BLaER1 (cell line): Measurements from ENCODE around the gene TCF12.
"Not testable (repeated sequence)": the region's sequence is repeated elsewhere in the genome, so short reads cannot be mapped to it uniquely, and the experiment has no call there.

Experiments
- H3K27ac ChIP-seq: shearing (Covaris generic); formaldehyde crosslinking; 2 replicates; pipeline ENCODE4 v1.8.1; 2022
- H3K27me3 ChIP-seq: shearing (Covaris generic); formaldehyde crosslinking; 2 replicates; pipeline ENCODE4 v1.8.1; 2022
- H3K36me3 ChIP-seq: shearing (Covaris generic); formaldehyde crosslinking; 2 replicates; pipeline ENCODE4 v1.8.1; 2022
- H3K4me1 ChIP-seq: shearing (Covaris generic); formaldehyde crosslinking; 2 replicates; pipeline ENCODE4 v1.8.1; 2022
- H3K4me2 ChIP-seq: shearing (Covaris generic); formaldehyde crosslinking; 2 replicates; pipeline ENCODE4 v1.8.1; 2022
- H3K4me3 ChIP-seq: shearing (Covaris generic); formaldehyde crosslinking; 2 replicates; pipeline ENCODE4 v1.8.1; 2022
- H3K9ac ChIP-seq: shearing (Covaris generic); formaldehyde crosslinking; 2 replicates; pipeline ENCODE4 v1.8.1; 2022
- H3K9me3 ChIP-seq: shearing (Covaris generic); formaldehyde crosslinking; 2 replicates; pipeline ENCODE4 v1.8.1; 2022
- H4K20me1 ChIP-seq: shearing (Covaris generic); formaldehyde crosslinking; 2 replicates; pipeline ENCODE4 v1.8.1; 2022
- Cebpa-rat ChIP-seq: shearing (Covaris generic); IDR thresholded peaks from 2 replicates; pipeline ENCODE4 v1.8.1; 2022

TCF12 gene

DNA sequence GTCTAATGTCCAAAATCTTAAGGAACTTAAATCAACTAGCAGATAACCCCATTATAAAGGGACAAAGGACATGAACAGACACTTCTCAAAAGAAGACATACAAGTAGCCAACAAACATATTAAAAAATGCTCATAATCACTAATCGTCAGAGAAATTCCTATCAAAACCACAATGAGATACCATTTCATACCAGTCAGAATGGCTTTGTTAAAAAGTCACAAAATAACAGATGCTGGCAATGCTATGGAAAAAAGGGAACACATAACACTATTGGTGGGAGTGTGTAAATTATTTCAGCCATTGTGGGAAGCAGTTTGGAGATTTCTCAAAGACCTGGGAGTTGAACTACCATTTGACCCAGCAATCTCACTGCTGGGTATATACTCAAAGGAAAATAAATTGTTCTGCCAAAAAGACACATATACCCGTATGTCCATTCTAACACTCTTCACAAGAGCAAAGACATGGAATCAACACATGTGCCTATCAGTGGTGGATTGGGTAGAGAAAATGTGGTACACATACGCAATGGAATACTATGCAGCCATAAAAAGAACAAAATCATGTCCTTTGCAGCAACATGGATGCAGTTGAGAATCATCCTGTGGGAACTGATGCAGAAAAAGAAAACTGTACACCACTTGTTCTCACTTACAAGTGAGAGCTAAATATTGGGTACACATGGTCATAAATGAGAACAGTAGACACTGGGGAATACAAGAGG is 78.5 kb downstream of the TCF12 start:
- TF ChIP-seq Cebpa-rat: no peak
- Histone ChIP-seq H3K4me1 (no peaks in the 10 kb centered on the region), H4K20me1 (peaks cover 25% of the 10 kb centered on the region), H3K36me3 (peaks cover 35% of the 10 kb centered on the region), H3K9ac (no peak overlapping the region), H3K4me2 (no peak overlapping the region), H3K9me3 (peaks cover 33% of the 10 kb centered on the region), H3K27ac (no peak overlapping the region), H3K4me3 (no peak overlapping the region), H3K27me3 (no peaks in the 10 kb centered on the region)

DNA sequence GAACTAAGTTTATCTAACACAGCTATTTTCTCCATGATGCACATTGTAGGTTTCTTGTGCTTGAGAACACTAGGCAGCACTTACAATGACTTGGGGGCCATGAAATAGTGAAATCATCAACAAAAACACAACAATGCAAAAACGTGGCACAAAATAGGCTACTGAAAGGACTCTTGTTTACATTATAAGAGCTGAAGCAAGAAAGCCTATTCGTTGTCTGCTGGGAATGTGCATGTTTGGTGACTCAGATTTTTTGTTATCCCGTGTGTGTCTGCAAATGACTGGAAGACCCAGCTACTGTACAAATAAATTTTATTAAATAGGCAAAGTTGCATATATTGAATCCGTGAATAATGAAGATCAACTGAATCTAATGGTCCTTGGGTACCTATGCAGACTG is 85.0 kb downstream of the TCF12 start:
- Histone ChIP-seq H3K27ac (no peak overlapping the region), H3K4me1 (peaks cover 15% of the 10 kb centered on the region), H3K27me3 (no peaks in the 10 kb centered on the region), H3K9ac (no peak overlapping the region), H3K4me2 (no peak overlapping the region), H3K9me3 (peaks cover 20% of the 10 kb centered on the region), H3K36me3 (peaks cover 24% of the 10 kb centered on the region), H4K20me1 (peaks cover 52% of the 10 kb centered on the region), H3K4me3 (no peak overlapping the region)
- TF ChIP-seq Cebpa-rat: no peak

DNA sequence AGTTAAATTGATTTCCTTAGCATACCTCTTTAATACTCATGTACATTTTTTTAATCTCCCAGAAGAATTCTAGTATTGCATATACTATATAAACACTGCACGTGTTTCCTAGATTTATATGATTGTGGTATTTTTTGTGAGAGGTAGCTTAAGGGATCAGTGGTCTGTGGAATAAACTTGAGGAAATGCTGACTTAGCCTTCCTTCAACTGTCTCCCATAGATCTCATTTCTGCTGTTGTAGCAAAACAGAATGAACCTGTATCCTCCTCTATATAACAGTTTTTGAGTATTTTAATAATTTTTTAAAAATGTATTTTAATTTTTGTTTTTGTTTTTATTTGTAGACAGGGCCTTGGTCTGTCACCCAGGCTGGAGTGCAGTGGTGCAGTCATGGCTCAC is 86.8 kb downstream of the TCF12 start:
- TF ChIP-seq Cebpa-rat: no peak
- peaks cover 15% of the 10 kb centered on the region for H3K4me1 ChIP-seq

DNA sequence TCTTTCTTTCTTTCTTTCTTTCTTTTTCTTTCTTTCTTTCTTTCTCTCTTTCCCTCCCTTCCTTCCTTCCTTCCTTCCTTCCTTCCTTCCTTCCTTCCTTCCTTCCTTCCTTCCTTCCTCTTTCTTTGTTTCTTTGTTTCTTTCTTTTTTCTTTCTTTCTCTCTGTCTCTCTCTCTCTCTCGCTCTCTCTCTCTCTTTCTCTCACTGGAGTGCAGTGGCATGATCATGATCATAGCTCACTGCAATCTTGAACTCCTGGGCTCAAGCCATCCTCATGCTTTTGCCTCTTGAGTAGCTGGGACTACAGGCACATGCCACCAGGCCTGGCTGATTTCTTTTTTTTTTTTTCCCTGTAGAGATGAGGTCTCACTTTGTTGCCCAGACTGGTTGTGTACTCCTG is 89.4 kb downstream of the TCF12 start:
- peaks cover 20% of the 10 kb centered on the region for H3K9me3 ChIP-seq
- not testable (repeated sequence) for H3K4me3 ChIP-seq, H3K9ac ChIP-seq, H3K4me2 ChIP-seq, H3K27ac ChIP-seq, H3K27me3 ChIP-seq
- H3K4me1 ChIP-seq: peaks cover 15% of the 10 kb centered on the region
- H3K36me3 ChIP-seq: peaks cover 31% of the 10 kb centered on the region
- H4K20me1 ChIP-seq: peaks cover 55% of the 10 kb centered on the region

More for the DNA sequence above, 86.8 kb downstream of the TCF12 start:
- Histone ChIP-seq H3K9ac (no peak overlapping the region), H3K27ac (no peak overlapping the region), H4K20me1 (peaks cover 50% of the 10 kb centered on the region), H3K9me3 (peaks cover 20% of the 10 kb centered on the region), H3K36me3 (peaks cover 31% of the 10 kb centered on the region), H3K4me3 (no peak overlapping the region), H3K27me3 (no peaks in the 10 kb centered on the region), H3K4me2 (no peak overlapping the region)

DNA sequence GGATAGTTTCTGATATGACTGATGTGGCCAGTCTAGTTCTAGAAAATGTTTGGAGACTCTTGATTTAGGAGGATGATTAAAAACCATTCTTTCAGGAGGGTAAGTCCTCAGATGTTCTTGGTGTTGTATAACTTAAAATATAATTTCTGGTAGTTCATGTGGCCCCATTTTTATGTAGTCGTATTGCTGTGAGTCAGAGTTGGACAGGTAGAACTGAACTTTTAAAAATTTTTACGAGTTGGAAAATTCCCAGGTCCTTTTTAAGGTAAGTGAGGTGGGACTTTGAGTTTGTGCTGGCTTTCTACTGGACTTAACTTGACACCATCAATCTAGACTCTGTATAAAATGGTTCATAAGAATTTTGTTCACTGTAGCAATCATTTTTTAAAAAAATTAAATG is 92.3 kb downstream of the TCF12 start:
- Histone ChIP-seq H3K4me2 (no peak overlapping the region), H3K4me1 (peaks cover 15% of the 10 kb centered on the region), H4K20me1 (peaks cover 65% of the 10 kb centered on the region), H3K27me3 (no peaks in the 10 kb centered on the region), H3K4me3 (no peak overlapping the region), H3K27ac (no peak overlapping the region), H3K9me3 (peaks cover 7% of the 10 kb centered on the region; the same call in 1 of the 2 replicates), H3K9ac (no peak overlapping the region), H3K36me3 (peaks cover 22% of the 10 kb centered on the region)
- TF ChIP-seq Cebpa-rat: no peak

DNA sequence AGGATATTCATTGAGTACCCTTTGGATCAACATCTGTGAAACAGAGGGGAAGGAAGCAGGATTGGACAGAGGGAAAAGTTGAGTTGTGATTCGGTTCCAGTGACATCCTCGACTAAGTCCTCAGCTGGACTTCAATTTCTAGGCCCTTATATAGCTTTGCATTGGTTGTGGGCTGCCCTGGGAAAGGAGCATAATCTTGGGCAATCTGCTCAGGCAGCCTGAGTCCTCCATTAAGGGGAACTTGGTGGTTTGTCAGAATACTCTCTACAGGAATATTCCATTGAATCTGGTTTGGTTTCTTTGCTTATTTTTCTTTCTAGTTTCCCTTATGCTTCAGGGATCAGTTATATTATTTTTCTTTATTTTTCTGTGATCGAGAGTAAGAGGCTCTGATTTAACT is 94.1 kb downstream of the TCF12 start:
- Histone ChIP-seq H3K4me3 (no peak overlapping the region), H3K36me3 (peaks cover 24% of the 10 kb centered on the region), H3K4me1 (peaks cover 3% of the 10 kb centered on the region; the same call in 1 of the 2 replicates), H3K9ac (no peak overlapping the region), H4K20me1 (peaks cover 79% of the 10 kb centered on the region), H3K27me3 (no peaks in the 10 kb centered on the region), H3K4me2 (no peak overlapping the region), H3K9me3 (no peaks in the 10 kb centered on the region), H3K27ac (no peak overlapping the region)
- TF ChIP-seq Cebpa-rat: no peak

DNA sequence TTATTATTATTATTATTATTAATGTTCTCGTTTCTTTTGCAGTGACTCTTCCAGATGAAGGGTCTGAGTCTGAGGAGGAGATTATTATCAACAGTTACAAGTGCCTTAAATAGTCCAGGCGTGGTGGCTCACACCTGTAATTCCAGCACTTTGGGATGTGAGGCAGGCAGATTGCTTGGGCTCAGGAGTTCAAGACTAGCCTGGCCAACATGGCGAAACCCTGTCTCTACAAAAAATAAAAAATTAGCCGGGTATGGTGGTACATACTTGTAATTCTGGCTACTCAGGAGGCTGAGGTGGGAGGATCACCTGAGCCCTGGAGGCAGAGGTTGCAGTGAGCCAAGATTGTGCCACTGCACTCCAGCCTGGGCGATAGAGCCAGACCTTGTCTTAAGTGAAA is 96.5 kb downstream of the TCF12 start:
- H3K4me2 ChIP-seq, H3K9ac ChIP-seq, H3K9me3 ChIP-seq, H3K4me1 ChIP-seq, H3K27ac ChIP-seq, H3K27me3 ChIP-seq, H3K4me3 ChIP-seq: not testable (repeated sequence)
- H3K36me3 ChIP-seq: peaks cover 21% of the 10 kb centered on the region
- peaks cover 86% of the 10 kb centered on the region for H4K20me1 ChIP-seq

DNA sequence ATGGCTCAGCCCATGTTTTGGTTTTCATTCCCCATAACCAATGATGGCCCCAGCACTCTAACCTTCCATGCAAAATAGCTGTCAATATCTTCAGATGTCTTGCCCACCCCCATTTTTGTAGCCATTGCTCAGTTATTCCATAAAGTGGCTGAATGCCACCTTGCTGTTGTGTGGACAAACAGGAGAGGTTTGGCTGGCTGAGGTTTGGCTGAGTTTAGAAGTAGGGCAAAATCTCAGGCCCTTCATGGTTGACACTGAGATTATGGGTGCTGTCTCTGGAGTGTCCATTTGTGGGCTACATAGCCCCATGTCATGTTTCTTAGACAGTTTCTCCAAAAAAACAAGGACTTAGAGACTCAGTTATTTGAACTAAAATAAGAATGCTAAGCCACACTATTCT is 96.9 kb downstream of the TCF12 start:
- no peak for TF ChIP-seq Cebpa-rat
- Histone ChIP-seq H3K9ac (no peak overlapping the region), H3K4me2 (no peak overlapping the region), H3K27me3 (no peaks in the 10 kb centered on the region), H3K4me3 (no peak overlapping the region), H3K4me1 (no peaks in the 10 kb centered on the region), H4K20me1 (peaks cover 90% of the 10 kb centered on the region), H3K36me3 (peaks cover 21% of the 10 kb centered on the region), H3K9me3 (peaks cover 5% of the 10 kb centered on the region; the same call in 1 of the 2 replicates), H3K27ac (no peak overlapping the region)

DNA sequence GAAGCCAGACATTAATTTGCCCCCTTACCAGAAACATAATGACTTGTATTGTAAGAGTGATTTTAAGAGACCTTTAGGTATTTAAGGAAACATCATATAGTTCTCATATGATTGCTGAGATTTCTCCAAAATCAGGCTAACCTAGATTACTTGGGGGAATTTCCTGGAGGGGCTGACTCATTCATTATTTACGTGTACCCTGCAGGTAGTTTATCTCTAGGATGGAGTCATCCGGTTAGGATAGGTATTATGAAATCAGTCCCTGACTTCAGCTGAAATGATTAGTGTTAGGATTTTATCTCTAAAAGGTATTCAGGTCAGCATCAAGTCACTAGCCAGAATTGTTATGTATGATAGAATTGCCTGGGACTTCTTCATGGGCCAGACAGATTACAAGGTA is 97.5 kb downstream of the TCF12 start:
- no peak overlapping the region for H3K4me3 ChIP-seq
- no peak overlapping the region for H3K27ac ChIP-seq
- H3K36me3 ChIP-seq: peaks cover 21% of the 10 kb centered on the region
- H3K4me2 ChIP-seq: no peak overlapping the region
- H3K27me3 ChIP-seq: no peaks in the 10 kb centered on the region
- H3K9ac ChIP-seq: no peak overlapping the region
- H3K9me3 ChIP-seq: peaks cover 6% of the 10 kb centered on the region
- TF ChIP-seq Cebpa-rat: no peak
- peaks cover 90% of the 10 kb centered on the region for H4K20me1 ChIP-seq
- no peaks in the 10 kb centered on the region for H3K4me1 ChIP-seq

DNA sequence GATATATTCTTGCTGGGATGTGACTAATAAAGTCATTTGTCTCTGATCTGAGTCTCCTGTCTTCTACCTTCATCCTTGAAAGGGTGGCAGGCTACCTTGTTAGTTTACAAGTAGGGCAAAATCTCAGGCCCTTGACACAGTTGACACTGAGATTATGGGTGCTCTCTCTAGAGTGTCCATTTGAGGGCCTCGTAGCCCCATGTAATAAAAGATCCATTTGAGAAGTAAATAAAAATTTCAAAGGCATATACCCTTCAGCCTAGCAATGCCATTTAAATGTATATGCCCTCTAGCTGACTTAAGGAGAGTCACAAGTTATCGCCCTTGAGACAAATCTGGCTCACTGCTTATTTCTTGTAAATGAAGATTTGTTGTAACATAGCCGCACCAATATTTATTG is 98.6 kb downstream of the TCF12 start:
- Histone ChIP-seq H3K4me1 (no peaks in the 10 kb centered on the region), H3K4me2 (no peak overlapping the region), H3K9ac (no peak overlapping the region), H3K27ac (no peak overlapping the region), H3K27me3 (no peaks in the 10 kb centered on the region), H3K9me3 (peaks cover 15% of the 10 kb centered on the region), H3K4me3 (no peak overlapping the region), H4K20me1 (peaks cover 85% of the 10 kb centered on the region), H3K36me3 (peaks cover 31% of the 10 kb centered on the region)
- no peak for TF ChIP-seq Cebpa-rat

DNA sequence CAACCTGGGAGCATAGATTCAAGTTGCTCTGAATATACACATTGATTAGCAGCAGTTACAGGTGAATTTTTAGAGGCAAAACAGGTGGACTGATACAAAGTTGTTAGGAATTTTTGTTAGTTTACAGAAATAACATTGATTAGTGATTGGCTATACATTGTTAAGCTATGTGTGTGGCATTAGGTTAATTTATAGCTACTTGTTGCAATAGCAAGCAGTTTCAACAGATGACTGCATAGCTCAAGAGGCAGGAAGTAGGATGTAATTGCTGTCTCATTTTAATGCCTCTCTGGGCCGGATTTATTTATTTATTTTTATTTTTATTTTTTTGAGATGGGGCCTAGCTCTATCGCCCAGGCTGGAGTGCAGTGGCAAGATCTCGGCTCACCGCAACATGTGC is 99.7 kb downstream of the TCF12 start:
- no peak overlapping the region for H3K4me3 ChIP-seq
- H4K20me1 ChIP-seq: peaks cover 77% of the 10 kb centered on the region
- no peak overlapping the region for H3K9ac ChIP-seq
- H3K4me1 ChIP-seq: no peaks in the 10 kb centered on the region
- no peak for TF ChIP-seq Cebpa-rat
- H3K4me2 ChIP-seq: no peak overlapping the region
- H3K9me3 ChIP-seq: peaks cover 15% of the 10 kb centered on the region
- H3K36me3 ChIP-seq: peaks cover 31% of the 10 kb centered on the region
- no peak overlapping the region for H3K27ac ChIP-seq
- no peaks in the 10 kb centered on the region for H3K27me3 ChIP-seq
